GM23248 (cell line): ENCODE measurements around the gene ANKRD9.

Source experiments
- EZH2 ChIP-seq: fragments of 200-600 bp; sonication (generic); IDR thresholded peaks from 2 replicates; pipeline ENCODE4 v1.6.1; 2018; ENCODE audit warnings: antibody characterized with exemption, mild to moderate bottlenecking; ENCODE audit not compliant: insufficient read depth, poor library complexity, severe bottlenecking
- EZH2phosphoT487 ChIP-seq: fragments of 200-600 bp; sonication (generic); IDR thresholded peaks from 2 replicates; pipeline ENCODE4 v1.6.1; 2018; ENCODE audit warnings: antibody characterized with exemption, moderate library complexity, mild to moderate bottlenecking, low read depth; ENCODE audit not compliant: insufficient read depth

DNA sequence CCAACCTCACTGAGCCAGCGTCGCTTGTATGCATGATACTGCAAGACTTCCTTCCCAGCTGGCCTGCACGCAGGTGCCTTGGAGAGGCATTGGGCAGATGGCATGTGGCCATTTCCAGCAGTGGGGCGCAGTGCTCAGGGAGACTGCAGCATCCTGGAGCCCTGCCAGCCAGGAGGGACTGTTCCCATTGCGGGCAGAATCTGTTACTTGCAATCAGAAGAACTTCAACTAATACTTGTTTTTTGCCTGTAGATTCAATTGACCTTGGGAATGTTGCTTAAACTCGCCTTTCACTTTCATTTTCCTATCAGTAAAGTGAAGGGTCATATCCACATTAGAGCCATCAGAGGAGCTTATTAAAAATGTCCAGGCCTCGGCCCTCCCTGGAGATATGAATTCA, 29.8 kb downstream of the ANKRD9 start:
- no peak for TF ChIP-seq EZH2
- no peak for TF ChIP-seq EZH2phosphoT487
